ENCODE measurements around the gene MDN1. TPM values are rescaled to one million over a fixed set of nuclear protein-coding genes. Genes with fewer than 3 reads are reported as not detected.

Gene MDN1
- total and polyA plus RNA-seq, 2 of the 8 experiments (the other 6 are each of a cell fraction or from before 2014, with no cell fraction given): 53.5 to 179 TPM

- H3K4me1 ChIP-seq (replicated peaks in 1 of 4; ENCODE audit: control insufficient read depth in 3 of 4, insufficient read depth in 4 of 4, low read length in 3 of 4): no peaks in the 10 kb centered on the region
- no peak overlapping the region for H3K9ac ChIP-seq (replicated peaks in 1 of 4; ENCODE audit: extremely low read depth in 1 of 4, low read depth in 3 of 4, low read length in 3 of 4)
- FAIRE-seq (no peak), DNase-seq (ENCODE audit: low read depth in 1 of 2, low spot score in 2 of 2) (no peak)
- H3K18ac ChIP-seq (ENCODE audit: extremely low read depth, low read length): no peak overlapping the region
- no peak overlapping the region for H2AK5ac ChIP-seq (ENCODE audit: low read depth, low read length)
- H2BK120ac ChIP-seq (replicated peaks; ENCODE audit: low read depth, low read length): no peak overlapping the region
- H2BK12ac ChIP-seq (ENCODE audit: low read depth, low read length): no peak overlapping the region
- H4K5ac ChIP-seq (ENCODE audit: insufficient read length, low read depth, low read length): no peak overlapping the region
- no peaks in the 10 kb centered on the region for H3K36me3 ChIP-seq (ENCODE audit: control insufficient read depth in 2 of 4, insufficient read depth in 4 of 4, low read length in 3 of 4)
- no peak overlapping the region for H2BK15ac ChIP-seq (ENCODE audit: low read length)
- no peak overlapping the region for H3K4me2 ChIP-seq (ENCODE audit: insufficient read depth in 1 of 2, low read depth in 2 of 2, low read length in 2 of 2)
- H3K56ac ChIP-seq (replicated peaks; ENCODE audit: insufficient read length, low read depth, low read length): no peak overlapping the region
- H4K91ac ChIP-seq (replicated peaks; ENCODE audit: insufficient read length, low read length): no peak overlapping the region
- no peak overlapping the region for H3K4ac ChIP-seq (replicated peaks; ENCODE audit: insufficient read length, low read depth, low read length)
- no peaks in the 10 kb centered on the region for H3K79me2 ChIP-seq (ENCODE audit: control insufficient read depth in 1 of 2, insufficient read depth in 2 of 2, low read length in 2 of 2)
- H3K79me1 ChIP-seq (ENCODE audit: low read depth, low read length): no peaks in the 10 kb centered on the region
- WGBS, 2 experiments (ENCODE audit: extremely low coverage in 1 of 2, insufficient coverage in 1 of 2, insufficient read length in 1 of 2, insufficient replicate concordance in 2 of 2, low coverage in 1 of 2, low lambda C conversion rate in 2 of 2, missing lambda C conversion rate in 1 of 2): 77% methylated on average over 1 of the region's 1 CpG; no CpG with 5 or more reads in 1 of the 2 experiments
- no peak overlapping the region for H3K4me3 ChIP-seq (ENCODE audit: extremely low read depth in 1 of 4, insufficient read depth in 2 of 4, low read depth in 3 of 4, low read length in 4 of 4)
- TF ChIP-seq MAFK (IDR thresholded peaks at IDR 0.05; ENCODE audit: low read depth, low read length) (no peak), ATF2 (IDR thresholded peaks at IDR 0.05; ENCODE audit: low read length) (no peak), BRCA1 (IDR thresholded peaks at IDR 0.05; ENCODE audit: low read depth, low read length) (no peak), SIN3A (conservative IDR thresholded peaks at IDR 0.05 in 1 of 2, IDR thresholded peaks at IDR 0.05 in 1 of 2; ENCODE audit: low read depth in 1 of 2, low read length in 2 of 2) (no peak), GTF2F1 (IDR thresholded peaks at IDR 0.05; ENCODE audit: borderline replicate concordance, low read depth, low read length) (no peak), ZNF274 (IDR thresholded peaks at IDR 0.05; ENCODE audit: borderline replicate concordance, extremely low read depth, low read length) (no peak), TEAD4 (IDR thresholded peaks at IDR 0.05; ENCODE audit: low read depth, low read length) (no peak), JUND (IDR thresholded peaks at IDR 0.05; ENCODE audit: low read length) (no peak), TBP (IDR thresholded peaks at IDR 0.05; ENCODE audit: low read depth, low read length) (no peak), SP1 (IDR thresholded peaks at IDR 0.05; ENCODE audit: low read depth, low read length) (no peak)
- ChIA-PET POLR2A (ENCODE audit: partially characterized antibody) (no interaction called here), CTCF (ENCODE audit: partially characterized antibody) (interaction anchor here (5.8 kb wide), 1 partner anchor 165 kb away, joined by 34 read pairs; the partner anchor contains the start of gene ANKRD6)
- H3K27ac ChIP-seq (ENCODE audit: low read depth, low read length): no peak overlapping the region
- H3K27me3 ChIP-seq (replicated peaks in 1 of 4; ENCODE audit: control insufficient read depth in 3 of 4, extremely low read depth in 1 of 4, insufficient read depth in 3 of 4, low read length in 3 of 4): 0 out of 7 replicates have a peak, but pooled peaks cover 0 to 2% (median 0%) of the 10 kb centered on the region in 4 experiments
- H2BK5ac ChIP-seq (ENCODE audit: low read depth, low read length): no peak overlapping the region
- no peaks in the 10 kb centered on the region for H3K23me2 ChIP-seq (ENCODE audit: low read depth, low read length)
- no peak overlapping the region for H3K23ac ChIP-seq (ENCODE audit: insufficient read length)
- H2AFZ ChIP-seq (ENCODE audit: low read length): no peak overlapping the region
- no peaks in the 10 kb centered on the region for H3K9me3 ChIP-seq (ENCODE audit: insufficient read depth in 2 of 2, low read depth in 1 of 2, low read length in 1 of 2)
- H2BK20ac ChIP-seq (ENCODE audit: low read length): no peak overlapping the region
- no peak overlapping the region for H3K14ac ChIP-seq (ENCODE audit: insufficient read length)
- H4K8ac ChIP-seq (ENCODE audit: extremely low read depth, insufficient read depth, low read length): no peak overlapping the region
- H4K20me1 ChIP-seq (replicated peaks in 1 of 2; ENCODE audit: control insufficient read depth in 1 of 2, insufficient read depth in 2 of 2, low read length in 2 of 2): no peaks in the 10 kb centered on the region
Observed at GRCh38 chr6:89596484-89596883, 223.1 kb downstream of the MDN1 start.
